WTC11 (cell line): ENCODE data around the gene LIMD2. TPM values are rescaled to one million over a fixed set of nuclear protein-coding genes. Genes with fewer than 3 reads are reported as not detected.

Source experiments
- ATAC-seq: fragments of 200-7000 bp; cut with Tn5 transposase; 2 replicates; pipeline ENCODE4 v1.10.0; 2021; ENCODE audit warnings: mild to moderate bottlenecking, moderate library complexity
- CTCF ChIA-PET: fragments of 300-600 bp; sonication (Branson Sonifier 250); formaldehyde crosslinking; loops from one replicate; lab custom pipeline; 2021; ENCODE audit warnings: antibody characterized with exemption; lab: Charles Lee
- POLR2A ChIA-PET: fragments of 350-600 bp; sonication (Branson Sonifier 250); formaldehyde crosslinking; loops from one replicate; lab custom pipeline; 2021; ENCODE audit warnings: antibody characterized with exemption; lab: Charles Lee
- DNase-seq: peaks from one replicate; pipeline ENCODE4 v3.0.0; 2021; ENCODE audit warnings: low spot score
- H3K27ac Mint-ChIP-seq: 2 replicates; pipeline ENCODE4 v1.8.0; 2021; ENCODE audit warnings: mixed read lengths
- H3K27me3 Mint-ChIP-seq: 2 replicates; pipeline ENCODE4 v1.8.0; 2021; ENCODE audit warnings: low read depth, mild to moderate bottlenecking, moderate library complexity, mixed read lengths
- H3K36me3 Mint-ChIP-seq: 2 replicates; pipeline ENCODE4 v1.8.0; 2021; ENCODE audit warnings: mixed read lengths
- H3K4me1 Mint-ChIP-seq: 2 replicates; pipeline ENCODE4 v1.8.0; 2022; ENCODE audit warnings: mixed read lengths
- H3K4me3 Mint-ChIP-seq: 2 replicates; pipeline ENCODE4 v1.8.0; 2021; ENCODE audit warnings: mild to moderate bottlenecking, moderate library complexity, mixed read lengths
- H3K9me3 Mint-ChIP-seq: 2 replicates; pipeline ENCODE4 v1.8.0; 2021; ENCODE audit warnings: mixed read lengths
- ATF1 ChIP-seq: sonication (generic); formaldehyde crosslinking; IDR thresholded peaks from 2 replicates; pipeline ENCODE4 v1.8.1; 2023; ENCODE audit warnings: mild to moderate bottlenecking, moderate library complexity, missing genetic modification reagents
- CREM ChIP-seq: sonication (generic); formaldehyde crosslinking; IDR thresholded peaks from 2 replicates; pipeline ENCODE4 v1.8.1; 2022; ENCODE audit warnings: mild to moderate bottlenecking, missing genetic modification reagents, moderate library complexity
- ELF4 ChIP-seq: sonication (generic); formaldehyde crosslinking; IDR thresholded peaks from 2 replicates; pipeline ENCODE4 v1.8.1; 2022; ENCODE audit warnings: low read depth, mild to moderate bottlenecking, moderate library complexity, missing genetic modification reagents
- FOXP1 ChIP-seq: sonication (generic); formaldehyde crosslinking; IDR thresholded peaks from 2 replicates; pipeline ENCODE4 v1.8.0; 2022; ENCODE audit warnings: missing genetic modification reagents, mild to moderate bottlenecking, moderate library complexity, borderline replicate concordance
- GTF2I ChIP-seq: fragments of 250-450 bp; sonication (Bioruptor Pico); conservative IDR thresholded peaks from 2 replicates; pipeline ENCODE4 v1.4.0; 2021; ENCODE audit warnings: mild to moderate bottlenecking
- JUN ChIP-seq: sonication (generic); formaldehyde crosslinking; IDR thresholded peaks from 2 replicates; pipeline ENCODE4 v1.8.0; 2023; ENCODE audit warnings: mild to moderate bottlenecking, missing genetic modification reagents
- NR1H2 ChIP-seq: sonication (generic); formaldehyde crosslinking; IDR thresholded peaks from 2 replicates; pipeline ENCODE4 v1.9.0; 2021; ENCODE audit warnings: mild to moderate bottlenecking, moderate library complexity, missing genetic modification reagents
- NR3C1 ChIP-seq: sonication (generic); formaldehyde crosslinking; conservative IDR thresholded peaks from 2 replicates; pipeline ENCODE4 v1.8.1; 2023; ENCODE audit warnings: low read depth, mild to moderate bottlenecking, missing genetic modification reagents
- TEAD4 ChIP-seq: sonication (generic); formaldehyde crosslinking; IDR thresholded peaks from 2 replicates; pipeline ENCODE4 v1.8.0; 2022; ENCODE audit warnings: mild to moderate bottlenecking, missing genetic modification reagents
- total RNA-seq: library from RNA; stranded (reverse); gene quantifications from 3 replicates; pipeline ENCODE4 v1.2.3, GENCODE V29; 2021
- TF ChIP-seq, protein P1 (sequence below): sonication (generic); formaldehyde crosslinking; IDR thresholded peaks from 2 replicates; pipeline ENCODE4 v1.8.0; 2022; ENCODE audit warnings: mild to moderate bottlenecking, missing genetic modification reagents
- TF ChIP-seq, protein P2 (sequence below): sonication (generic); formaldehyde crosslinking; IDR thresholded peaks from 2 replicates; pipeline ENCODE4 v1.8.1; 2023; ENCODE audit warnings: mild to moderate bottlenecking, missing genetic modification reagents
- TF ChIP-seq, protein P3 (sequence below): sonication (generic); formaldehyde crosslinking; IDR thresholded peaks from 2 replicates; pipeline ENCODE4 v1.8.1; 2022; ENCODE audit warnings: low read depth, mild to moderate bottlenecking, moderate library complexity, missing genetic modification reagents, borderline replicate concordance
- TF ChIP-seq, protein P4 (sequence below): fragments of 250-450 bp; sonication (Bioruptor Pico); IDR thresholded peaks from 2 replicates; pipeline ENCODE4 v1.9.0; 2021; ENCODE audit warnings: mild to moderate bottlenecking
- TF ChIP-seq, protein P5 (sequence below): fragments of 200-600 bp; IDR thresholded peaks from 2 replicates; pipeline ENCODE4 v1.8.0; 2022; ENCODE audit warnings: antibody characterized with exemption
- TF ChIP-seq, protein P6 (sequence below): fragments of 250-450 bp; sonication (Bioruptor Pico); IDR thresholded peaks from 2 replicates; pipeline ENCODE4 v2.1.2; 2022; ENCODE audit warnings: mild to moderate bottlenecking, moderate library complexity
- TF ChIP-seq, protein P7 (sequence below): fragments of 250-450 bp; sonication (Bioruptor Pico); conservative IDR thresholded peaks from 2 replicates; pipeline ENCODE4 v1.9.0; 2021; ENCODE audit warnings: mild to moderate bottlenecking
- TF ChIP-seq, protein P8 (sequence below): sonication (generic); formaldehyde crosslinking; IDR thresholded peaks from 2 replicates; pipeline ENCODE4 v1.8.0; 2022; ENCODE audit warnings: missing genetic modification reagents

Gene LIMD2
- total RNA-seq, 1 experiment from 2014 or later, result 91.8 TPM

DNA sequence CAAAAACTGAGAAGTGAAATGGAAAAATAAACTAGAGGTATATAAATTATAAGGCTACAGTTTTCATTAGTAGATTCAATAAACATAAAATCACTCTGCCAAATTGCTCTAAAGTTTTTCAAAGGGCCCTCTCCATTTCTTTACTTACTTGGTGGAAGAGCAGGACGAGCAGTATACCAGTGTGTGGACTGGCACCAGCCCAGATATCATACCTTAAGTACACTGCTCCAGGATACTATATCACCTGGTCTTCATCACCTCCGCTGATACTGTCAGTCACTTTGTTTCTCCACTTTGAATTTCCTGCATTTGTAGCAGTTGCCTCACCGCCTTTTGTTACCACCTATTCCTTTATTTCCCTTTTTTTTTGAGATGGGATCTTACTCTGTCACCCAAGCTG, 40.1 kb downstream of the LIMD2 start:
- H3K9me3 Mint-ChIP-seq, result no peaks in the 10 kb centered on the region
- peaks cover 23% of the 10 kb centered on the region for H3K36me3 Mint-ChIP-seq
- H3K4me1 Mint-ChIP-seq, result peaks cover 2% of the 10 kb centered on the region; the same call in 1 of the 2 replicates
- TF ChIP-seq FOXP1 (CRISPR knock-in tag), result no peak
- TF ChIP-seq, protein P1, sequence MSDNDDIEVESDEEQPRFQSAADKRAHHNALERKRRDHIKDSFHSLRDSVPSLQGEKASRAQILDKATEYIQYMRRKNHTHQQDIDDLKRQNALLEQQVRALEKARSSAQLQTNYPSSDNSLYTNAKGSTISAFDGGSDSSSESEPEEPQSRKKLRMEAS (CRISPR knock-in tag), result no peak
- TF ChIP-seq, protein P2, sequence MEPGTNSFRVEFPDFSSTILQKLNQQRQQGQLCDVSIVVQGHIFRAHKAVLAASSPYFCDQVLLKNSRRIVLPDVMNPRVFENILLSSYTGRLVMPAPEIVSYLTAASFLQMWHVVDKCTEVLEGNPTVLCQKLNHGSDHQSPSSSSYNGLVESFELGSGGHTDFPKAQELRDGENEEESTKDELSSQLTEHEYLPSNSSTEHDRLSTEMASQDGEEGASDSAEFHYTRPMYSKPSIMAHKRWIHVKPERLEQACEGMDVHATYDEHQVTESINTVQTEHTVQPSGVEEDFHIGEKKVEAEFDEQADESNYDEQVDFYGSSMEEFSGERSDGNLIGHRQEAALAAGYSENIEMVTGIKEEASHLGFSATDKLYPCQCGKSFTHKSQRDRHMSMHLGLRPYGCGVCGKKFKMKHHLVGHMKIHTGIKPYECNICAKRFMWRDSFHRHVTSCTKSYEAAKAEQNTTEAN (CRISPR knock-in tag), result no peak
- H3K27me3 Mint-ChIP-seq, result no peaks in the 10 kb centered on the region
- CTCF ChIA-PET, result no interaction called here
- POLR2A ChIA-PET, result no interaction called here
- H3K4me3 Mint-ChIP-seq, result no peak overlapping the region
- no peak for DNase-seq
- no peak overlapping the region for H3K27ac Mint-ChIP-seq
- ATAC-seq, result no peak

DNA sequence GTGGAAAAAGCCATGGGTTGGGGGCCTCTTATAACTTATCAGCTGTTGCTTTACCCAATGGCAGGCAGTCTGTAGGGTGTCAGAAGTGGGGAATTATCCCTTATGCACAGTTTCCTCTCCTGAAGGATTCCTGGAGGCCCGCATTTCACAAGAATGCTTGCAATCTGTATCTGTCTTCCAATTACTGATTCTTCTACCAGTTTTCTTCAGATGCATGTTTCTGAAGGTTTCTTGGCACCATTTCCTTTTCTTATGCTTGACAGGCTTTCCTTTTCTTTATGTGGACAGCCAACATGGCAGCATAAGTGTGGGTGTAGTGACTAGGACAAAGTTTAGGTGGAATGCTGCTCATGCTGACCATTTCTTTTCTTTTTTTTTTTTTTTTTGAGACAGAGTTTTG, 41.6 kb downstream of the LIMD2 start:
- TF ChIP-seq, protein P3, sequence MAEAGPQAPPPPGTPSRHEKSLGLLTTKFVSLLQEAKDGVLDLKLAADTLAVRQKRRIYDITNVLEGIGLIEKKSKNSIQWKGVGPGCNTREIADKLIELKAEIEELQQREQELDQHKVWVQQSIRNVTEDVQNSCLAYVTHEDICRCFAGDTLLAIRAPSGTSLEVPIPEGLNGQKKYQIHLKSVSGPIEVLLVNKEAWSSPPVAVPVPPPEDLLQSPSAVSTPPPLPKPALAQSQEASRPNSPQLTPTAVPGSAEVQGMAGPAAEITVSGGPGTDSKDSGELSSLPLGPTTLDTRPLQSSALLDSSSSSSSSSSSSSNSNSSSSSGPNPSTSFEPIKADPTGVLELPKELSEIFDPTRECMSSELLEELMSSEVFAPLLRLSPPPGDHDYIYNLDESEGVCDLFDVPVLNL (CRISPR knock-in tag), result no peak
- TF ChIP-seq NR1H2 (CRISPR knock-in tag) (no peak), JUN (CRISPR knock-in tag) (no peak), NR3C1 (no peak)
- TF ChIP-seq, protein P4, sequence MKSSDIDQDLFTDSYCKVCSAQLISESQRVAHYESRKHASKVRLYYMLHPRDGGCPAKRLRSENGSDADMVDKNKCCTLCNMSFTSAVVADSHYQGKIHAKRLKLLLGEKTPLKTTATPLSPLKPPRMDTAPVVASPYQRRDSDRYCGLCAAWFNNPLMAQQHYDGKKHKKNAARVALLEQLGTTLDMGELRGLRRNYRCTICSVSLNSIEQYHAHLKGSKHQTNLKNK (CRISPR knock-in tag), result no peak
- Mint-ChIP-seq H3K4me3 (no peak overlapping the region), H3K4me1 (peaks cover 2% of the 10 kb centered on the region; the same call in 1 of the 2 replicates), H3K36me3 (peaks cover 21% of the 10 kb centered on the region), H3K9me3 (no peaks in the 10 kb centered on the region), H3K27me3 (no peaks in the 10 kb centered on the region), H3K27ac (no peak overlapping the region)
- ChIA-PET POLR2A (no interaction called here), CTCF (interaction anchor here (2.9 kb wide), 1 partner anchor 21 kb away, joined by 11 read pairs; no protein-coding TSS in a partner anchor)
- DNase-seq (no peak), ATAC-seq (no peak)

DNA sequence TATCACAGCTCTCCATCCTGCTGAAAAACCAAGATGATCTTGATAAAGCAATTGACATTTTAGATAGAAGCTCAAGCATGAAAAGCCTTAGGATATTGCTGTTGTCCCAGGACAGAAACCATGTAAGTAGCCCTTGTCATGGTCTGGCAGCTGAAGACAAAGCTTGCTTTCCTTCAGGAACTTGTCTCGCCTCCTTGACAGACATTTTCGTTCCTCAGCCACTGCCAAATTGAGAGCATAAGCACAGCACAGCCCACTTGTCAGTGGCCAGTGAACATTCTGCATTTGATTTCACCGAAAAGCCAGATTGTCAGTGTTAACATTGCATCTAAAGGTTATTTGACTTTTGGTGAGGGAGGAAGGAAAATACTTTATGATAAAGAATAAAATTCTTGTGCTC, 42.1 kb downstream of the LIMD2 start:
- ChIA-PET POLR2A (no interaction called here), CTCF (interaction anchor here (1.4 to 2.9 kb wide), 2 partner anchors 21 to 36 kb away, joined by 4 to 11 read pairs; partner anchors contain the start of gene MAP3K3)
- peaks cover 27% of the 10 kb centered on the region for H3K36me3 Mint-ChIP-seq
- no peaks in the 10 kb centered on the region for H3K27me3 Mint-ChIP-seq
- TF ChIP-seq GTF2I, result no peak
- TF ChIP-seq, protein P5, sequence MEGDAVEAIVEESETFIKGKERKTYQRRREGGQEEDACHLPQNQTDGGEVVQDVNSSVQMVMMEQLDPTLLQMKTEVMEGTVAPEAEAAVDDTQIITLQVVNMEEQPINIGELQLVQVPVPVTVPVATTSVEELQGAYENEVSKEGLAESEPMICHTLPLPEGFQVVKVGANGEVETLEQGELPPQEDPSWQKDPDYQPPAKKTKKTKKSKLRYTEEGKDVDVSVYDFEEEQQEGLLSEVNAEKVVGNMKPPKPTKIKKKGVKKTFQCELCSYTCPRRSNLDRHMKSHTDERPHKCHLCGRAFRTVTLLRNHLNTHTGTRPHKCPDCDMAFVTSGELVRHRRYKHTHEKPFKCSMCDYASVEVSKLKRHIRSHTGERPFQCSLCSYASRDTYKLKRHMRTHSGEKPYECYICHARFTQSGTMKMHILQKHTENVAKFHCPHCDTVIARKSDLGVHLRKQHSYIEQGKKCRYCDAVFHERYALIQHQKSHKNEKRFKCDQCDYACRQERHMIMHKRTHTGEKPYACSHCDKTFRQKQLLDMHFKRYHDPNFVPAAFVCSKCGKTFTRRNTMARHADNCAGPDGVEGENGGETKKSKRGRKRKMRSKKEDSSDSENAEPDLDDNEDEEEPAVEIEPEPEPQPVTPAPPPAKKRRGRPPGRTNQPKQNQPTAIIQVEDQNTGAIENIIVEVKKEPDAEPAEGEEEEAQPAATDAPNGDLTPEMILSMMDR, result no peak
- TF ChIP-seq, protein P6, sequence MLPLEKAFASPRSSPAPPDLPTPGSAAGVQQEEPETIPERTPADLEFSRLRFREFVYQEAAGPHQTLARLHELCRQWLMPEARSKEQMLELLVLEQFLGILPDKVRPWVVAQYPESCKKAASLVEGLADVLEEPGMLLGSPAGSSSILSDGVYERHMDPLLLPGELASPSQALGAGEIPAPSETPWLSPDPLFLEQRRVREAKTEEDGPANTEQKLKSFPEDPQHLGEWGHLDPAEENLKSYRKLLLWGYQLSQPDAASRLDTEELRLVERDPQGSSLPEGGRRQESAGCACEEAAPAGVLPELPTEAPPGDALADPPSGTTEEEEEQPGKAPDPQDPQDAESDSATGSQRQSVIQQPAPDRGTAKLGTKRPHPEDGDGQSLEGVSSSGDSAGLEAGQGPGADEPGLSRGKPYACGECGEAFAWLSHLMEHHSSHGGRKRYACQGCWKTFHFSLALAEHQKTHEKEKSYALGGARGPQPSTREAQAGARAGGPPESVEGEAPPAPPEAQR (CRISPR knock-in tag), result no peak
- TF ChIP-seq, protein P7, sequence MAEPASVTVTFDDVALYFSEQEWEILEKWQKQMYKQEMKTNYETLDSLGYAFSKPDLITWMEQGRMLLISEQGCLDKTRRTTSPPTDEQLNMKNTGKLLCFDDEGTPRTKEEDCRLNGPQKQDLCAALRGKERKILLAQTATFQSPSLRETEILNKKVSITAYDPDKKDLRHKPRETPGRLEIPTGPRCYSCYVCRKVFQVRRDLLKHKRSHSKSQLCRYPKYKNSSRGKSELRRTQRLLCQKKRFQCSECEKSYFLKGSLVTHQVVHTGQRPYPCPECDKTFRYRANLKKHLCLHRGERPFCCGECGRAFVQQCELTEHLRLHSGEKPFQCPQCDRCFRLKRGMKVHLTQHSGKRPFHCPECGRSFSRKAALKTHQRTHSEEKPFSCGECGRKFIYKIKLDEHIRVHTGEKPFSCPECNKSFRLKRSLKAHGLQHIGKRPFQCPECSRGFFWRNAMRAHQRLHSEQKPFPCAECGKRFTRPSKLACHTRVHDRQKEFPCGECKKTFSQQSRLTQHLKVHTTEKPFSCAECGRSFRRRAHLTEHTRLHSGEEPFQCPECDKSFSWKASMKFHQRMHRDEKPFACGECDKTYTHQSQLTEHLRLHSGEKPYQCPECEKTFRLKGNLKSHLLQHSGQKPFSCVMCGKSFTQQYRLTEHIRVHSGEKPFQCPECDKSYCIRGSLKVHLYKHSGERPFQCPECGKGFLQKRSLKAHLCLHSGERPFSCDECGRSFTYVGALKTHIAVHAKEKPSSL (CRISPR knock-in tag), result no peak
- no peak for TF ChIP-seq ATF1
- TF ChIP-seq, protein P2 (CRISPR knock-in tag), result no peak
- TF ChIP-seq TEAD4, result no peak
- no peak for TF ChIP-seq CREM
- TF ChIP-seq, protein P8, sequence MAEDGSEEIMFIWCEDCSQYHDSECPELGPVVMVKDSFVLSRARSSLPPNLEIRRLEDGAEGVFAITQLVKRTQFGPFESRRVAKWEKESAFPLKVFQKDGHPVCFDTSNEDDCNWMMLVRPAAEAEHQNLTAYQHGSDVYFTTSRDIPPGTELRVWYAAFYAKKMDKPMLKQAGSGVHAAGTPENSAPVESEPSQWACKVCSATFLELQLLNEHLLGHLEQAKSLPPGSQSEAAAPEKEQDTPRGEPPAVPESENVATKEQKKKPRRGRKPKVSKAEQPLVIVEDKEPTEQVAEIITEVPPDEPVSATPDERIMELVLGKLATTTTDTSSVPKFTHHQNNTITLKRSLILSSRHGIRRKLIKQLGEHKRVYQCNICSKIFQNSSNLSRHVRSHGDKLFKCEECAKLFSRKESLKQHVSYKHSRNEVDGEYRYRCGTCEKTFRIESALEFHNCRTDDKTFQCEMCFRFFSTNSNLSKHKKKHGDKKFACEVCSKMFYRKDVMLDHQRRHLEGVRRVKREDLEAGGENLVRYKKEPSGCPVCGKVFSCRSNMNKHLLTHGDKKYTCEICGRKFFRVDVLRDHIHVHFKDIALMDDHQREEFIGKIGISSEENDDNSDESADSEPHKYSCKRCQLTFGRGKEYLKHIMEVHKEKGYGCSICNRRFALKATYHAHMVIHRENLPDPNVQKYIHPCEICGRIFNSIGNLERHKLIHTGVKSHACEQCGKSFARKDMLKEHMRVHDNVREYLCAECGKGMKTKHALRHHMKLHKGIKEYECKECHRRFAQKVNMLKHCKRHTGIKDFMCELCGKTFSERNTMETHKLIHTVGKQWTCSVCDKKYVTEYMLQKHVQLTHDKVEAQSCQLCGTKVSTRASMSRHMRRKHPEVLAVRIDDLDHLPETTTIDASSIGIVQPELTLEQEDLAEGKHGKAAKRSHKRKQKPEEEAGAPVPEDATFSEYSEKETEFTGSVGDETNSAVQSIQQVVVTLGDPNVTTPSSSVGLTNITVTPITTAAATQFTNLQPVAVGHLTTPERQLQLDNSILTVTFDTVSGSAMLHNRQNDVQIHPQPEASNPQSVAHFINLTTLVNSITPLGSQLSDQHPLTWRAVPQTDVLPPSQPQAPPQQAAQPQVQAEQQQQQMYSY (CRISPR knock-in tag), result no peak
- no peak for TF ChIP-seq ELF4 (CRISPR knock-in tag)
- no peak for DNase-seq
- no peak overlapping the region for H3K27ac Mint-ChIP-seq
- H3K4me3 Mint-ChIP-seq, result no peak overlapping the region
- peaks cover 2% of the 10 kb centered on the region; the same call in 1 of the 2 replicates for H3K4me1 Mint-ChIP-seq
- no peak for ATAC-seq
- no peaks in the 10 kb centered on the region for H3K9me3 Mint-ChIP-seq
